GM21381 (cell line): ENCODE measurements around the gene NOLC1.
A peak's percentile ranks its signal among the peaks of the same experiment; 100 is the strongest.

Experiments
- ATAC-seq: cut with Tn5 transposase; IDR thresholded peaks from one replicate; pipeline ENCODE4 v1.9.1; 2021; ENCODE audit warnings: mild to moderate bottlenecking, moderate library complexity; ENCODE audit not compliant: unreplicated experiment

The NOLC1 gene

DNA sequence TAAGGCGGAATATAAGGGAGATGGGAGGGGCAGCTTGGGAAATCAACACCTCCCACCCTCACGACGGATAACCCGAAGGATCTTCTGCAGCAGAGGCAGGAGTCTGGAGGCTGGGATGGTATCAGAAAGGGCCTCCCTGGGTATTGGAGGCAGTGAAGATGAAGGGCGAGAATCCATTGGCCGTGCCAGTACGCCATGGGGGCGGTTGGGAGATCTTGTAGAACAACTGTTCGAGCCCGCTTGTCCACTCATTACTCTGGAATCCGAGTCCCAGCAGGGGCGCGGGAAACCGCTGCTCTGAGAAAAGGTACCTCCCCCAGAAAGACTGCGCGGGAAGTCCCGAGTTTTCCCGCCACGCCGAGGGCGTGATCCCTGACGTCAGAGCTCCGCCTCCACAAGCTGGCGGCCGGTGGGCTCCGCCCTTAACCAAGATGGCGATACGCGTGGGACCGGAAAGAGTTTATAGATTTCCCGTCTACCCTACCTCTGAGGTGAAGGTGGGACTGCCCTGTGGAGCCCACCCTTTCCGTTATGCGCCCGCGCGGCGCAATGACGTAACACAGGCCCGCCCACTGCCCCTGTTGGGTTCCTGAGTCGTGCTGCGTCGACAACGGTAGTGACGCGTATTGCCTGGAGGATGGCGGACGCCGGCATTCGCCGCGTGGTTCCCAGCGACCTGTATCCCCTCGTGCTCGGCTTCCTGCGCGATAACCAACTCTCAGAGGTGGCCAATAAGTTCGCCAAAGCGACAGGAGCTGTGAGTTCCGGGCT, at the start of gene NOLC1:
NOLC1 (plus strand) TSS at position 616 of the 771 bp plus-strand sequence; CDS start at position 638, 22 bp downstream.
- peak; percentile 94 for ATAC-seq

GRCh38 chr10:102102421-102102820, 49.8 kb upstream of the NOLC1 start:
- ATAC-seq, result no peak

DNA sequence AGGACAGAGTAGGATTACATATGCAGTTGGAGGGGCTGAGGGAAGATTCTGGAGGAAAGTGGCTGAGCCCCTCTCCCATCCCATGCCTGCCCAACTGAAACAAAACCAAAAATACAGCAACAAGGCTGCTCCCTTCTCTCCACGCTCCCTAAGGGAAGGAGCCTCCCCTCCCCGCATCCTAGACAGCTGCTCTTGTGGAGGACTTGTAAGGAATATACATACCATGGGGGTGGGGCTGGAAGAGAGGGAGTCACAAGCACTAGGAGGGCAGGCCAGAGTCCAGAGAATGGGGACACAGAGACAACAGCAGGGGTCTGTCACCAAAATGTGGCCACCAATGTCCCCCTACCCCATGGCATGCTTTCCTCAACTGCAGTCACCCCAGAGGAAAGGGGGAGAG, 45.2 kb upstream of the NOLC1 start:
- no peak for ATAC-seq

GRCh38 chr10:102109166-102110116, 42.7 kb upstream of the NOLC1 start:
- ATAC-seq, result no peak

- no peak for ATAC-seq
These were observed 40.9 kb upstream of the NOLC1 start for GRCh38 chr10:102111276-102111675.

DNA sequence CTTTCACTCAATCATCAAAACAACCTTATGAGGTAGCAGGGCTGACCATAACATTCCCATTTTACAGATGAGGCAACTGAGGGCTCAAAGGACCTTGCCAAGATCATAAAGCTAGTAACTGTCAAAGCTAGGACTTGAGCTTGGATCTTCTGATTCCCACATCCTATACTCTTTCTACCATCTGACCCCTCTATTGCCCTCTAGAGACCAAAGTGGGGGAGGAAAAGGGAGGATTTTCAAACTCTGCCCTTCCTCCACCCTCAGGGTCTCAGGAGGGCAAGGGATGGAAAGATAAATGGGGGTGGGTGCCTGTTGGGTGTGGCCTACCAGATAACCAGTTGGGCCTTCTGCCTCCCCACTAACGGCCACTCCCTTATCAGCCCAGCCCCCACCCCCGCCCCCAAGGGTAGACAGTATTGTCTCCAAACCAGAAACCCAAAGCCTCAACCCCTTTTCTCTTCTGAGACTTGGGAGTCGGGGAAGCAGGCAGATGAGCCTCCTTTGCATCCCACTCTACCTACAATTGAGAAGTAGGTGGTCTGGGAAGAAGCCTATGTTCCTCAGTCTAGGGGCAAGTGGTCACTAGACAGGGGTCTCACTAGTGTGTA, 39.9 kb upstream of the NOLC1 start:
- ATAC-seq, result no peak

DNA sequence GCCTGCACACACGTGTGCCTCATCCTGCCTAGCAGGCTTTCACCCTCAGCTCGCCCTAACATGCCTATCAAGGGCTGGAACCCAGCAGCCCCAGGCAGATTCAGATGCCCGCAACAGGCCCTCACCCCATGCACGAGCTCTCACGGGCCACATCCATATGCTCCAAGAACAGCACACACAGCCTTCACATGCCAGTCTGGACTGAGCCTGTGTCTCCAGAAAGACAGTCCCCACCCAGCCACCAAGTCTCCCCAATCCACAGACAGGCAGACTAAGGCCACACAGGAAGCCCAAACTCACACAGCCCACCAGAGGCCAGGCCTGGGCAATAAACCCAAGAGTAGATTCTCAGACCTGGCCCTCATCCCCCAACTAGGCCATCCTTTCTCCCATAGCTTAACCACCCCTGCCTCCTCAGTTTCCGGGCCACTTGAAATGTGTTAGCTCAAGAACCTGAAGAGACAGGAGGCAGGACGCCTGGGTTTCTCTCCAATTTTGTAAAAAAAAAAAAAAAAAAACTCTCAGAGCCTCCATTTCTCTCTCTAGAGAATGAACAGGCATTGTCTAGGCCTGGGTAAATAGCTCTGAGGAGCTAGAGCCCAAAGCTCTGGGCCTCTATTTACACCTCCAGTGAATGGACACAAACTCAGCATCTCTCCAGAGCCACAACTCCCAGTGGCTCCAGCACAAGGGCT, 38.8 kb upstream of the NOLC1 start:
- ATAC-seq, result no peak

- ATAC-seq, result peak; percentile 4
These were observed 38.0 kb upstream of the NOLC1 start for GRCh38 chr10:102113956-102114857.

DNA sequence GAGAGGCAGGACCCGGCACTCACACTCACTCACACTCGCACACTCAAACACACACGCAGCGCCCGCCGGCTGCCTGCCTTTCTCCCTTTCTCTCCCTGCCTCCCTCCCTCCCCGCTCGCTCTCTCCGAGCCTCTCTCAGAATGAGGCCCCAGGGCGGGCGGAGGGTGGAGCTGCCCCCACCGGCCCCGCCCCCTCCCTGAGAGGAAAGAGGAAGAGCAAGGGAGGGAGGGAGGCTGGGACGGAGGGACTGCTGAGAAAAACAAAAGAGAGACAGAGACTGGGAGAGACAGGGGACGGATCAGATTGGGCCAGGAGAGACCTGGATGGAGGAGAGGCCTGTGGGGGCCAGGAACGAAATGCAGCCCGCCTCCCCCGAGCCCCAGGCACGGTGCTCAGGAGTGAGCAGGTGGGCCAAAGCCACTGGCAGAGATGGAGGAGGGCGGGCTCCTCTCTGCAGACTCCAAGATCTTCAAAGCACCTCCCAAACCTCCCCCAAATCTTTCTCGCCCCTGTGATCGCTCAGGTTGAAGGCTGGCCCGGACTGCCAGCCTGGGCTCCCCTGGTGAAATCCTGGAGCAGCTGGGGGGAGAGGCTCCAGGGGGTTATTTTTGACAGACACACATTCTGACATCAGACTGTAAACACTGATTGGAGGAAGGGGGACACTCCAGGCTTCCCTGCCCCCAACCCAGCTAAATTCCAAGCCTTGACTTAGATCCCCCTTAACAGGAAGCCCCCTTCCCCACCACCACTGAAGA, 37.1 kb upstream of the NOLC1 start:
- ATAC-seq, result peak; percentile 63

GRCh38 chr10:102115775-102116174, 36.4 kb upstream of the NOLC1 start:
- ATAC-seq, result no peak

DNA sequence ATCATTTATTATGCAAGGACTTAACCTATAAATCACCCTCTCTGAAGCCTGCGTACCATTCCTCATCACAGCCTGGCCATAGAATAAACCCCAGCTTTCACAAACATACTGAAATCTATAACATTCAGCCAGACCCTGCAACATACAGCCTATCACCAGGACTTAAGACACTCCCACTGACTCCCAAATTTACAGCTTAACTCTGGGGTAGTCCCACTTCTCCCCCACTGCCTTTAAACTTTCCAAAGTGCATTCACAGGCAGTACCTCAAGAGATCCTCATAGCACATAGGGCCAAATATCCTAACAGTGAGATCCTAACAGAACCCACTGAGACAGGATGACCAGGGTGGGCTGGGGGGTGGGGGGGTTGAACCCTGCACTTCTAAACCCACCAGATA, 35.5 kb upstream of the NOLC1 start:
- no peak for ATAC-seq

GRCh38 chr10:102117391-102118159, 34.6 kb upstream of the NOLC1 start:
- no peak for ATAC-seq

DNA sequence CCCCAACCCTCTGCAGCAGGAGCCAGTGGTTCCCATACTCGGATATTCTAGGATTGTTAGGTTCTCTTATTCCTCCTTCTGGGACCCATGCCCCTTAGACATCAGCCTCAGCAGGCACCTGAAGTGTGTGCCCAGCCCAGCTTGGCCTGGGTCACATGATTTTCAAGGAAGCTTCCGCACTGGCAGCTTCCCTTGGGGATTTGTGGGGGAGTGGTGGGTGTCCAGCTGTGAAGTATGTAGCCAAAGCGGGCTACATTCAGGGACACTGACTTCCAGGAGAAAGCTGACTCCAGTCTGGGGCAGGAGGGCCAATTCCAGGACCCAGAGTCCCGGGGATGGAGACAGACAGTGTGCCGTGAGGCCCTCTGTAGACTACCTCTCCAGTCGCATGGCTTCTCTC, 33.3 kb upstream of the NOLC1 start:
- no peak for ATAC-seq

DNA sequence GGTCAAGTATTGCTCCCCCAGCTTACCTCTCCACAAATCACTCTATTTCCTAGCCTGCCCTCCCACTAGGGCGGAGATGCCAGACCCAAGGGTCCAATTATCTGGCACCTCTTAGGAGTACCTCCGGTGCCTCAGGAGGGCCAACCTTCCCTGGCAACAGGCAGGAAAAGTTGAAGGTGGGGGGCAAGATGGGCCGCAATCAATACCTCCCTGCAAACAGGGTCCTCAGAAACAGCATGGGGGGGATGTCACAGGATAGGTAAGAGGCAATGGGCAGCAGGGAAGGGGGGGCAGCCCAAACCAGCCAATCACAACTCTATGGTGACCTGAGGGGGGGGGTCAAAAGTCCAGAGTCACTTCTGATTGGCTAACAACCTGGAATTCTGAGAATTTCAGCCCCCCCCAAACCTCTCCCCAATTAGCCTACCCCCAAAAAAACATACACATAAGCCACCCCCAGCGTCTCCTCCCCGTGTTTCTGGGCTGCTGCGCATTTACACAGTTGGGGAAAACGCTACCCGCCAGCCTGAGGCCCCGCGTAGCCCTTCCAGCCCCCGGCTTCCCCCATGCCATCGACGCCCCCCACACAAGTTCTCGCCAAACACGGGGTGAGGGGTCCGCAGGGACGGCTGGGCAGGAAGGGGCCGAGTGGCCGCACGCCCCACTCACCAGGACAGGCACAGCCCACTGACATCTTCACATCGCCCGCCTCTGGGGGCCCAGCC, 32.6 kb upstream of the NOLC1 start:
- no peak for ATAC-seq

DNA sequence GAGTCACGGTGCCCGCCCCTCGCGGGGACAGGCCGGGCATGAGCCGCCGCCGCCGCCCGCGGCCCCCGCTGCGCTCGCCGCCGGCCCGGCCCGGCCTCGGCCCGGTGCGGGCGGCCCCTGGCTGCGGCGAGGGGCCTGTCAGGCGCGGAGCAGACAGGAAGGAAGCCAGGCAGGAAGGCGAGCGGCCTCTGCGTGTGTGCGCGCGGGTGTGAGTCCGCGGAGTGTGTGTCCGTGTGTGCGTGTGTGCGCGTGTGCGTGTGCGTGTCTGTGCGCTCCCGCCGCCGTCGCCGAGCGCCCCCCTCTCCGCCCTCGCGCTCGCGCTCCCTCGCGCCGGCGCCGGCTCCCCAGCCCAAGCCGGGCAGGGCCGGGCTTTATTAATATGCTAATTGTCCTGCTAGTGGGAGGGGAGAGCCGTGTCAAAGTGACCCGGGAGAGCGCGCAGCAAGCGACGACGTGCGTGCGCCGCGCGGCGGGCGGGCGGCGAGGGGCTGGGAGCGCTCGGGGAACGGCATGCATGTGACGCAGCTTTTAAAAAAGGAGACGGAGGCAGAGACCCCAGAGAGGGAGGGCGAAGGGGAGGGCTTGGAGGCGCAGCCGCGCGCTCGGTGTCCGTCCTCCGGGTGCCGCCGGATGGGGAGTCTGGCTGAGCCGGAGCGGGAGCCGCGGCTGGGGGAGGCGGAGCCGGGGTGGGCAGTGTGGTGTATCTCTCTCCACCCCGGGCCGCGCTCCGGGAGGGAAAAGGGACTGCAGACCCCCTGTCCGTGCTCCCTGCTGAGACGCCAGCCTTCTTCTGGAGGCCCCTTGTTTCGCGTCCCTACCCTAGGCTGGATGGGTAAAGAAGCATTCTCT, 31.8 kb upstream of the NOLC1 start, which contains the start of gene LDB1:
LDB1 (minus strand) TSS at position 227 of the 849 bp plus-strand sequence. CDS start 258 bp downstream, outside the sequence.
- ATAC-seq, result peak; percentile 67

DNA sequence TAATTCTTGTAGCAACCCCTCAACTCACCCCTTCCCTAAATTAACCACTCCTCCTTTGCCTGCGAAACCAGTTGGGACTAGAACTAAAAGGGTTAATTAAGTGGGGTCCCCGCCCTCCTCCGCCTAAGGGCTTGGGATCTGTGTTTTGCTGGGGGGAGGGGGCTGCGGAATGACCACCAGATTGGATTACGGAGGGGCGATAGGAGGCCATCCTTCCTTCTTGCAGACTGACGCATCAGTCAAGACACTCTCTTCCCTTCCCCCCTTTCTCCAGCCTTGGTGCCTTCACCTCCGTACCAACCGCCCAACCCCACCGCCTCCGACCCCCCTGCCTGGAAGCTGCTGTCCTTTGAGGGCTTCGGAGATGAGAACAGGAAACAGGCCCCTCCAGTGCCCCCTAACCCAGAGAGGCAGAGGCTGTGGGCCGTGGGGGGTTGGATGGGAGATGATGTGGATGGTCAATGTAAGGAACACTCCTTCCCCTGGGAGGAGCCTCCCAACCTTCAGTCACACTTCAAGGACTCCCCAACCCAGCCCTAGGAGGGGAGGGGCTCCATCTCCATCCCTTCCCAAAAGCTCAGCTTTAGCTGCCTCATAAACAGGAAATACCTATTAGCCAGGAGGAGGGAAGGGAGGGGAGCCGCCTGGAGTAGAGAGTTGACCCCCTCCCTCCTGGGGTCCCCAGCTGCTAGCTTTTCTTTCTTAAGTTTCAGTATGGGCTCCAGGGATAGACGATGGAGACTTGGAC, 31.0 kb upstream of the NOLC1 start:
- ATAC-seq, result no peak
